Loucy (cell line): ENCODE results near the gene APPBP2.

Experiments
- EZH2phosphoT487 ChIP-seq: fragments of 200-600 bp; IDR thresholded peaks from 2 replicates; pipeline ENCODE4 v1.6.1; 2018; ENCODE audit warnings: antibody characterized with exemption, mild to moderate bottlenecking, moderate library complexity, borderline replicate concordance
- TF ChIP-seq, protein P1 (sequence below): fragments of 200-600 bp; sonication (generic); conservative IDR thresholded peaks from 2 replicates; pipeline ENCODE4 v1.5.1; 2014; ENCODE audit warnings: mild to moderate bottlenecking, antibody characterized with exemption, low read length

DNA sequence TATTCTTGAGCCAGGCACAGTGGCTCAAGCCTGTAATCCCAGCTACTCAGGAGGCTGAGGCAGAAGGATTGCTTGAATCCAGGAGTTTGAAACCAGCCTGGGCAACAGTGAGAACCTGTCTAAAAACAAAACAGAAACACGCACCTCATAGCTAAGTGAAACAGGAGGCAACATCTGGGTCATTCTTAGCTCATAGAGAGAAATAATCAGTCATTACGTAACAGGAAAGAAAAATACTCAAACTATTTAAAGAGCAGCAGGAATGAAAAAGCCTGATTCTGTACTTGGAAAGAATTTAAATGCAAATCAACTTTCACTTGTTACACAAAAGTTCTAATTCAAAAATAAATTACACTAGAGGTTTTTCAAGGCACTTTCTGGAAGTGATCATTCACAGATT is 86.5 kb downstream of the APPBP2 start:
- TF ChIP-seq, protein P1, sequence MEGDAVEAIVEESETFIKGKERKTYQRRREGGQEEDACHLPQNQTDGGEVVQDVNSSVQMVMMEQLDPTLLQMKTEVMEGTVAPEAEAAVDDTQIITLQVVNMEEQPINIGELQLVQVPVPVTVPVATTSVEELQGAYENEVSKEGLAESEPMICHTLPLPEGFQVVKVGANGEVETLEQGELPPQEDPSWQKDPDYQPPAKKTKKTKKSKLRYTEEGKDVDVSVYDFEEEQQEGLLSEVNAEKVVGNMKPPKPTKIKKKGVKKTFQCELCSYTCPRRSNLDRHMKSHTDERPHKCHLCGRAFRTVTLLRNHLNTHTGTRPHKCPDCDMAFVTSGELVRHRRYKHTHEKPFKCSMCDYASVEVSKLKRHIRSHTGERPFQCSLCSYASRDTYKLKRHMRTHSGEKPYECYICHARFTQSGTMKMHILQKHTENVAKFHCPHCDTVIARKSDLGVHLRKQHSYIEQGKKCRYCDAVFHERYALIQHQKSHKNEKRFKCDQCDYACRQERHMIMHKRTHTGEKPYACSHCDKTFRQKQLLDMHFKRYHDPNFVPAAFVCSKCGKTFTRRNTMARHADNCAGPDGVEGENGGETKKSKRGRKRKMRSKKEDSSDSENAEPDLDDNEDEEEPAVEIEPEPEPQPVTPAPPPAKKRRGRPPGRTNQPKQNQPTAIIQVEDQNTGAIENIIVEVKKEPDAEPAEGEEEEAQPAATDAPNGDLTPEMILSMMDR: no peak
- TF ChIP-seq EZH2phosphoT487: no peak
